Measurements from ENCODE around the gene CRACR2A. TPM values are rescaled to one million over a fixed set of nuclear protein-coding genes. Genes with fewer than 3 reads are reported as not detected.

CRACR2A gene
- total and polyA plus RNA-seq, 9 of the 15 experiments (the other 6 are each of a cell fraction or from before 2014, with no cell fraction given), result 2.1 to 15.1 (median 10.4) TPM

DNA sequence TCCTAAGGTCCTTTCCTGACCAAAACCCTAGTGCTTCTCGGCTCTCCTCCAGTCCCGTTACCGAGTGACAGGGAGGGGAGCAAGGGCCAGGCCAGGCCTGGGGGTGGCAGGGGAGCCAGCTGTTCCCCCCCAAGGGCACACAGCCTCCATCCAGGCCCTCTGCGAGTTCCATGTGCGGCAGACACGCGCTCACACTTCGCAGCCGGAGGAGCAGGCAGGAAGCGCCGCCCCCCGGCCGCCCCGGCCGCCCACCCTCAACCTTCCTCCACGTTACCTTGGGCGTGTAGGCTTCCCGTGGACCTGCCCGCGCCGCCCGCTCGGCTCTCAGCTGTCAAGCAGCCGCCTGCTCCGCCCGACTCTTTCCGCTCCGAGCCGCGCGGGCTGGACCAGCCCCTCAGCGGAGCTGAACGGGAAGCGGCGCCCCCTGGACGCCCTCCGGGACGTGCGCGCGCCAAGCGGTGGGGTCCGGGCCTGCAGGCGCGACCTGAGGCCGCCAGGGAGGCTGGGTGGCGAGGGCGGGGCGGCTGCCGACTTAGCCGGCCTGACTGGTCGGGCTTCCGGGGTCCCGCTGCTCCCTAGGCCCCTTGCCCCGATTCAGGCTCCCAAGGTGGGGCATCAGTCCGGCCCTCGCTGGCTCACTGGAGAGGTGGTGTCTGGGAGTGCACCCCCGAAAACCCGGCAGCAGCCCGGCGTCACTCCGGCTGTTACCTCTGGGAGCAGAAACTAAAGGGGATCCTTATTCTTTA, at the start of gene CRACR2A (continued):
- TF ChIP-seq, protein P1, sequence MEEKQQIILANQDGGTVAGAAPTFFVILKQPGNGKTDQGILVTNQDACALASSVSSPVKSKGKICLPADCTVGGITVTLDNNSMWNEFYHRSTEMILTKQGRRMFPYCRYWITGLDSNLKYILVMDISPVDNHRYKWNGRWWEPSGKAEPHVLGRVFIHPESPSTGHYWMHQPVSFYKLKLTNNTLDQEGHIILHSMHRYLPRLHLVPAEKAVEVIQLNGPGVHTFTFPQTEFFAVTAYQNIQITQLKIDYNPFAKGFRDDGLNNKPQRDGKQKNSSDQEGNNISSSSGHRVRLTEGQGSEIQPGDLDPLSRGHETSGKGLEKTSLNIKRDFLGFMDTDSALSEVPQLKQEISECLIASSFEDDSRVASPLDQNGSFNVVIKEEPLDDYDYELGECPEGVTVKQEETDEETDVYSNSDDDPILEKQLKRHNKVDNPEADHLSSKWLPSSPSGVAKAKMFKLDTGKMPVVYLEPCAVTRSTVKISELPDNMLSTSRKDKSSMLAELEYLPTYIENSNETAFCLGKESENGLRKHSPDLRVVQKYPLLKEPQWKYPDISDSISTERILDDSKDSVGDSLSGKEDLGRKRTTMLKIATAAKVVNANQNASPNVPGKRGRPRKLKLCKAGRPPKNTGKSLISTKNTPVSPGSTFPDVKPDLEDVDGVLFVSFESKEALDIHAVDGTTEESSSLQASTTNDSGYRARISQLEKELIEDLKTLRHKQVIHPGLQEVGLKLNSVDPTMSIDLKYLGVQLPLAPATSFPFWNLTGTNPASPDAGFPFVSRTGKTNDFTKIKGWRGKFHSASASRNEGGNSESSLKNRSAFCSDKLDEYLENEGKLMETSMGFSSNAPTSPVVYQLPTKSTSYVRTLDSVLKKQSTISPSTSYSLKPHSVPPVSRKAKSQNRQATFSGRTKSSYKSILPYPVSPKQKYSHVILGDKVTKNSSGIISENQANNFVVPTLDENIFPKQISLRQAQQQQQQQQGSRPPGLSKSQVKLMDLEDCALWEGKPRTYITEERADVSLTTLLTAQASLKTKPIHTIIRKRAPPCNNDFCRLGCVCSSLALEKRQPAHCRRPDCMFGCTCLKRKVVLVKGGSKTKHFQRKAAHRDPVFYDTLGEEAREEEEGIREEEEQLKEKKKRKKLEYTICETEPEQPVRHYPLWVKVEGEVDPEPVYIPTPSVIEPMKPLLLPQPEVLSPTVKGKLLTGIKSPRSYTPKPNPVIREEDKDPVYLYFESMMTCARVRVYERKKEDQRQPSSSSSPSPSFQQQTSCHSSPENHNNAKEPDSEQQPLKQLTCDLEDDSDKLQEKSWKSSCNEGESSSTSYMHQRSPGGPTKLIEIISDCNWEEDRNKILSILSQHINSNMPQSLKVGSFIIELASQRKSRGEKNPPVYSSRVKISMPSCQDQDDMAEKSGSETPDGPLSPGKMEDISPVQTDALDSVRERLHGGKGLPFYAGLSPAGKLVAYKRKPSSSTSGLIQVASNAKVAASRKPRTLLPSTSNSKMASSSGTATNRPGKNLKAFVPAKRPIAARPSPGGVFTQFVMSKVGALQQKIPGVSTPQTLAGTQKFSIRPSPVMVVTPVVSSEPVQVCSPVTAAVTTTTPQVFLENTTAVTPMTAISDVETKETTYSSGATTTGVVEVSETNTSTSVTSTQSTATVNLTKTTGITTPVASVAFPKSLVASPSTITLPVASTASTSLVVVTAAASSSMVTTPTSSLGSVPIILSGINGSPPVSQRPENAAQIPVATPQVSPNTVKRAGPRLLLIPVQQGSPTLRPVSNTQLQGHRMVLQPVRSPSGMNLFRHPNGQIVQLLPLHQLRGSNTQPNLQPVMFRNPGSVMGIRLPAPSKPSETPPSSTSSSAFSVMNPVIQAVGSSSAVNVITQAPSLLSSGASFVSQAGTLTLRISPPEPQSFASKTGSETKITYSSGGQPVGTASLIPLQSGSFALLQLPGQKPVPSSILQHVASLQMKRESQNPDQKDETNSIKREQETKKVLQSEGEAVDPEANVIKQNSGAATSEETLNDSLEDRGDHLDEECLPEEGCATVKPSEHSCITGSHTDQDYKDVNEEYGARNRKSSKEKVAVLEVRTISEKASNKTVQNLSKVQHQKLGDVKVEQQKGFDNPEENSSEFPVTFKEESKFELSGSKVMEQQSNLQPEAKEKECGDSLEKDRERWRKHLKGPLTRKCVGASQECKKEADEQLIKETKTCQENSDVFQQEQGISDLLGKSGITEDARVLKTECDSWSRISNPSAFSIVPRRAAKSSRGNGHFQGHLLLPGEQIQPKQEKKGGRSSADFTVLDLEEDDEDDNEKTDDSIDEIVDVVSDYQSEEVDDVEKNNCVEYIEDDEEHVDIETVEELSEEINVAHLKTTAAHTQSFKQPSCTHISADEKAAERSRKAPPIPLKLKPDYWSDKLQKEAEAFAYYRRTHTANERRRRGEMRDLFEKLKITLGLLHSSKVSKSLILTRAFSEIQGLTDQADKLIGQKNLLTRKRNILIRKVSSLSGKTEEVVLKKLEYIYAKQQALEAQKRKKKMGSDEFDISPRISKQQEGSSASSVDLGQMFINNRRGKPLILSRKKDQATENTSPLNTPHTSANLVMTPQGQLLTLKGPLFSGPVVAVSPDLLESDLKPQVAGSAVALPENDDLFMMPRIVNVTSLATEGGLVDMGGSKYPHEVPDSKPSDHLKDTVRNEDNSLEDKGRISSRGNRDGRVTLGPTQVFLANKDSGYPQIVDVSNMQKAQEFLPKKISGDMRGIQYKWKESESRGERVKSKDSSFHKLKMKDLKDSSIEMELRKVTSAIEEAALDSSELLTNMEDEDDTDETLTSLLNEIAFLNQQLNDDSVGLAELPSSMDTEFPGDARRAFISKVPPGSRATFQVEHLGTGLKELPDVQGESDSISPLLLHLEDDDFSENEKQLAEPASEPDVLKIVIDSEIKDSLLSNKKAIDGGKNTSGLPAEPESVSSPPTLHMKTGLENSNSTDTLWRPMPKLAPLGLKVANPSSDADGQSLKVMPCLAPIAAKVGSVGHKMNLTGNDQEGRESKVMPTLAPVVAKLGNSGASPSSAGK (IDR thresholded peaks at IDR 0.05), result peak; percentile 72
- no peak for TF ChIP-seq SNRNP70 (optimal IDR thresholded peaks at IDR 0.05; ENCODE audit: low read depth, low read length)
- TF ChIP-seq RAD51 (IDR thresholded peaks at IDR 0.05; ENCODE audit: borderline replicate concordance, low read depth), result no peak
- TF ChIP-seq, protein P2, sequence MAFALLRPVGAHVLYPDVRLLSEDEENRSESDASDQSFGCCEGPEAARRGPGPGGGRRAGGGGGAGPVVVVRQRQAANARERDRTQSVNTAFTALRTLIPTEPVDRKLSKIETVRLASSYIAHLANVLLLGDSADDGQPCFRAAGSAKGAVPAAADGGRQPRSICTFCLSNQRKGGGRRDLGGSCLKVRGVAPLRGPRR (CRISPR knock-in tag; IDR thresholded peaks at IDR 0.05), result no peak
- TF ChIP-seq KAT8 (IDR thresholded peaks at IDR 0.05; ENCODE audit: low read depth), result no peak
- TF ChIP-seq HDAC3 (IDR thresholded peaks at IDR 0.05; ENCODE audit: borderline replicate concordance, partially characterized antibody), result no peak
- no peak for TF ChIP-seq NCOA1 (IDR thresholded peaks at IDR 0.05; ENCODE audit: low read depth)
- TF ChIP-seq RFX7 (CRISPR knock-in tag; IDR thresholded peaks at IDR 0.05), result no peak
- peak; percentile 43 for TF ChIP-seq TAF1 (IDR thresholded peaks at IDR 0.05; ENCODE audit: control insufficient read depth, extremely low read depth, insufficient read depth, low read length, severe bottlenecking)
- TF ChIP-seq ZNF12 (CRISPR knock-in tag; IDR thresholded peaks at IDR 0.05), result no peak
- no peak for TF ChIP-seq ZNF584 (CRISPR knock-in tag; IDR thresholded peaks at IDR 0.05; ENCODE audit: low read depth)
- no peak for TF ChIP-seq ETV1 (tag; conservative IDR thresholded peaks at IDR 0.05; ENCODE audit: low read depth)
- no peak for TF ChIP-seq KLF16 (IDR thresholded peaks at IDR 0.05)
- TF ChIP-seq EP400 (IDR thresholded peaks at IDR 0.05), result peak; percentile 72
- TF ChIP-seq SIN3B (IDR thresholded peaks at IDR 0.05; ENCODE audit: low read depth), result 0 out of 2 replicates have a peak, but pooled peaks have one; percentile 32
- TF ChIP-seq CXXC5 (CRISPR knock-in tag; IDR thresholded peaks at IDR 0.05), result peak; percentile 71
- TF ChIP-seq ZFP36 (IDR thresholded peaks at IDR 0.05; ENCODE audit: low read depth, low read length, partially characterized antibody), result peak; percentile 79
- TF ChIP-seq MTF1 (CRISPR knock-in tag; IDR thresholded peaks at IDR 0.05; ENCODE audit: borderline replicate concordance), result no peak

Measured in K562 (cell line).